Activated T-cell treated with anti-CD3 and anti-CD28 coated beads for 4 hours (primary cell): ENCODE results near the gene MACROD2.

Experiments used
- DNase-seq: peaks from one replicate; pipeline ENCODE4 v3.0.0-alpha.2; 2020

The MACROD2 gene

GRCh38 chr20:15619816-15620215 lies 1624.5 kb downstream of the MACROD2 start:
- no peak for DNase-seq

GRCh38 chr20:15622368-15622767 lies 1627.1 kb downstream of the MACROD2 start:
- no peak for DNase-seq

GRCh38 chr20:15623215-15623614 lies 1627.9 kb downstream of the MACROD2 start:
- DNase-seq: no peak

GRCh38 chr20:15625981-15626380 lies 1630.7 kb downstream of the MACROD2 start:
- DNase-seq: no peak

GRCh38 chr20:15627089-15627488 lies 1631.8 kb downstream of the MACROD2 start:
- DNase-seq: no peak

GRCh38 chr20:15627501-15627903 lies 1632.2 kb downstream of the MACROD2 start:
- DNase-seq: no peak

GRCh38 chr20:15628851-15629353 lies 1633.6 kb downstream of the MACROD2 start:
- no peak for DNase-seq

- no peak for DNase-seq
Measured at GRCh38 chr20:15630360-15630759, 1635.0 kb downstream of the MACROD2 start.

- DNase-seq: no peak
Measured at GRCh38 chr20:15632680-15633079, 1637.4 kb downstream of the MACROD2 start.

- DNase-seq: no peak
Measured at GRCh38 chr20:15634102-15634501, 1638.8 kb downstream of the MACROD2 start.

- DNase-seq: no peak
Measured at GRCh38 chr20:15637546-15637945, 1642.2 kb downstream of the MACROD2 start.

GRCh38 chr20:15637950-15638754 lies 1642.8 kb downstream of the MACROD2 start:
- DNase-seq: no peak

GRCh38 chr20:15638816-15639215 lies 1643.5 kb downstream of the MACROD2 start:
- DNase-seq: no peak

- DNase-seq: no peak
Measured at GRCh38 chr20:15639839-15640238, 1644.5 kb downstream of the MACROD2 start.

- DNase-seq: no peak
Measured at GRCh38 chr20:15642109-15642508, 1646.8 kb downstream of the MACROD2 start.

GRCh38 chr20:15642676-15643075 lies 1647.4 kb downstream of the MACROD2 start:
- DNase-seq: no peak

- DNase-seq: no peak
Measured at GRCh38 chr20:15643713-15644112, 1648.4 kb downstream of the MACROD2 start.

GRCh38 chr20:15645816-15646215 lies 1650.5 kb downstream of the MACROD2 start:
- DNase-seq: no peak

- DNase-seq: no peak
Measured at GRCh38 chr20:15653396-15654207, 1658.3 kb downstream of the MACROD2 start.

- DNase-seq: no peak
Measured at GRCh38 chr20:15654208-15654649, 1658.9 kb downstream of the MACROD2 start.

GRCh38 chr20:15655295-15655874 lies 1660.1 kb downstream of the MACROD2 start:
- DNase-seq: no peak

- DNase-seq: no peak
Measured at GRCh38 chr20:15656124-15656523, 1660.8 kb downstream of the MACROD2 start.

- DNase-seq: no peak
Measured at GRCh38 chr20:15658295-15658694, 1663.0 kb downstream of the MACROD2 start.
